ENCODE data around the gene GAGE1. TPM values are rescaled to one million over a fixed set of nuclear protein-coding genes. Genes with fewer than 3 reads are reported as not detected.

GAGE1 gene
- total RNA-seq, 4 donors from 2014 or later: not detected

GRCh38 chrX:49627086-49627777 is 28.4 kb downstream of the GAGE1 start:
- DNase-seq (ENCODE audit: low spot score) (no peak), ATAC-seq (ENCODE audit: low FRiP score) (no peak)
- no peak for TF ChIP-seq CTCF (IDR thresholded peaks at IDR 0.05)

- no peak for DNase-seq (ENCODE audit: low spot score)
- ATAC-seq (ENCODE audit: low FRiP score): no peak
- TF ChIP-seq CTCF (IDR thresholded peaks at IDR 0.05): no peak
Measured at GRCh38 chrX:49644991-49645637, 46.3 kb downstream of the GAGE1 start.

GRCh38 chrX:49656533-49656932 is 57.7 kb downstream of the GAGE1 start:
- TF ChIP-seq CTCF (IDR thresholded peaks at IDR 0.05): no peak

More at GRCh38 chrX:49656533-49656932, 57.7 kb downstream of the GAGE1 start:
- no peak for DNase-seq (ENCODE audit: low spot score)
- ATAC-seq (ENCODE audit: low FRiP score): no peak

Other genes with a start within 250 kb of the GAGE1 start
- not detected for gene GAGE12C, start 66.8 kb upstream of the GAGE1 start, total RNA-seq
- gene GAGE12D, start 57.3 kb upstream of the GAGE1 start, total RNA-seq: not detected
- gene GAGE12E, start 47.7 kb upstream of the GAGE1 start, total RNA-seq: not detected
- gene GAGE12F, start 38.2 kb upstream of the GAGE1 start, total RNA-seq: not detected
- gene GAGE12G, start 28.6 kb upstream of the GAGE1 start, total RNA-seq: not detected
- gene GAGE12H, start 19.1 kb upstream of the GAGE1 start, total RNA-seq: not detected
- not detected for gene GAGE2A, start 9.5 kb upstream of the GAGE1 start, total RNA-seq
- gene PAGE1, start 97.0 kb downstream of the GAGE1 start, total RNA-seq: not detected
- gene PAGE4, start 230.3 kb downstream of the GAGE1 start, total RNA-seq: not detected